Measurements from ENCODE around the gene GCN1. TPM values are rescaled to one million over a fixed set of nuclear protein-coding genes. Genes with fewer than 3 reads are reported as not detected.

GCN1 gene
- total and polyA plus RNA-seq, 10 of the 15 experiments (the other 5 are each of a cell fraction or from before 2014, with no cell fraction given), result 10.8 to 150 (median 58.3) TPM

- TF ChIP-seq NKRF (conservative IDR thresholded peaks at IDR 0.05), result no peak
Measured at GRCh38 chr12:120220838-120221575, 26.5 kb upstream of the GCN1 start (continued).

GRCh38 chr12:120218680-120219606 is 24.4 kb upstream of the GCN1 start:
- POLR2A ChIA-PET, result interaction anchor here (0.6 to 1.2 kb wide), 3 partner anchors 18 to 1261 kb away, joined by 5 to 6 read pairs (median 6); partner anchors contain the start of gene RPLP0
- no peaks in the 10 kb centered on the region for H3K36me3 ChIP-seq (ENCODE audit: control insufficient read depth in 2 of 2, insufficient read depth in 2 of 2, low read length in 1 of 2)
- CTCF ChIA-PET, result interaction anchor here (0.9 to 2.9 kb wide), 2 partner anchors 10 to 12 kb away, joined by 3 to 22 read pairs; no protein-coding TSS in a partner anchor
- no peak for DNase-seq (ENCODE audit: low read depth, low spot score)
- no peak overlapping the region for H3K4me3 ChIP-seq
- no peaks in the 10 kb centered on the region for H4K20me1 ChIP-seq (ENCODE audit: control insufficient read depth, insufficient read depth)
- SMC1A ChIA-PET (ENCODE audit: uncharacterized antibody, unreplicated experiment), result interaction anchor here (0.7 kb wide), 1 partner anchor 9 kb away, joined by 4 read pairs; no protein-coding TSS in a partner anchor
- no peak for ATAC-seq
- no TSS peak for BruUV-seq (replicated peaks)
- no peak for FAIRE-seq
- intact Hi-C loops (cut with micrococcal nuclease; ENCODE audit: unreplicated experiment), result no loop called here
- no peak overlapping the region for H2AFZ ChIP-seq (ENCODE audit: control insufficient read depth, low read depth, low read length)
- H3K9ac ChIP-seq (ENCODE audit: control insufficient read depth, insufficient read depth, low read length), result no peak overlapping the region
- no peaks in the 10 kb centered on the region for H3K79me2 ChIP-seq (ENCODE audit: control insufficient read depth, insufficient read depth, low read length)
- WGBS (ENCODE audit: insufficient coverage, insufficient replicate concordance, low lambda C conversion rate, missing lambda C conversion rate), result 86% methylated on average over 19 of the region's 19 CpGs
- H3K27ac ChIP-seq (ENCODE audit: control insufficient read depth, insufficient read depth), result no peak overlapping the region
- H3K4me1 ChIP-seq (ENCODE audit: control insufficient read depth, insufficient read depth, low read length), result no peaks in the 10 kb centered on the region
- in situ Hi-C loops (cut with MboI), result no loop called here
- no peaks in the 10 kb centered on the region for H3K27me3 ChIP-seq (replicated peaks in 1 of 2; ENCODE audit: control insufficient read depth in 2 of 2, insufficient read depth in 2 of 2, low read length in 1 of 2)
- H3K9me3 ChIP-seq (replicated peaks; ENCODE audit: control insufficient read depth, insufficient read depth, low read length), result no peaks in the 10 kb centered on the region
- H3K4me2 ChIP-seq (ENCODE audit: control insufficient read depth, insufficient read depth), result no peak overlapping the region
- RAD21 ChIA-PET (ENCODE audit: unreplicated experiment), result interaction anchor here (1.6 kb wide), 1 partner anchor 9 kb away, joined by 6 read pairs; no protein-coding TSS in a partner anchor
- TF ChIP-seq ATF3 (IDR thresholded peaks at IDR 0.05; ENCODE audit: borderline replicate concordance, extremely low read depth, low read depth, low read length) (no peak), HDGF (IDR thresholded peaks at IDR 0.05) (no peak), ASH2L (IDR thresholded peaks at IDR 0.05; ENCODE audit: borderline replicate concordance, low read depth) (no peak), NFXL1 (IDR thresholded peaks at IDR 0.05; ENCODE audit: borderline replicate concordance) (no peak), RELB (IDR thresholded peaks at IDR 0.05; ENCODE audit: low read depth) (no peak), SRF (IDR thresholded peaks at IDR 0.05; ENCODE audit: low read depth in 2 of 2, low read length in 2 of 2) (no peak), RAD21 (IDR thresholded peaks at IDR 0.05; ENCODE audit: insufficient read depth, low read depth, low read length) (no peak), JUNB (IDR thresholded peaks at IDR 0.05) (no peak), RB1 (IDR thresholded peaks at IDR 0.05; ENCODE audit: borderline replicate concordance) (no peak), POLR2AphosphoS2 (IDR thresholded peaks at IDR 0.05; ENCODE audit: low read depth, low read length) (no peak), NR2C2 (IDR thresholded peaks at IDR 0.05; ENCODE audit: borderline replicate concordance, control insufficient read depth, insufficient read length, low read depth) (no peak), BMI1 (IDR thresholded peaks at IDR 0.05; ENCODE audit: borderline replicate concordance) (no peak), RBBP5 (conservative IDR thresholded peaks at IDR 0.05) (no peak), ZNF622 (IDR thresholded peaks at IDR 0.05) (no peak), CEBPB (IDR thresholded peaks at IDR 0.05; ENCODE audit: borderline replicate concordance in 1 of 2, low read depth in 2 of 2, low read length in 2 of 2) (no peak), TARDBP (IDR thresholded peaks at IDR 0.05; ENCODE audit: borderline replicate concordance) (no peak)
